Type B pancreatic cell (in vitro differentiated cells): ENCODE data around the gene GBP5. TPM values are rescaled to one million over a fixed set of nuclear protein-coding genes. Genes with fewer than 3 reads are reported as not detected.

Source experiments
- DNase-seq: peaks from one replicate; pipeline ENCODE4 v3.0.0; 2021; ENCODE audit warnings: mixed read lengths; ENCODE audit not compliant: unreplicated experiment; ENCODE audit errors: extremely low spot score
- H3K27ac Mint-ChIP-seq: 2 replicates; pipeline ENCODE4 v1.8.0; 2021; ENCODE audit warnings: mild to moderate bottlenecking, mixed read lengths
- H3K27me3 Mint-ChIP-seq: 2 replicates; pipeline ENCODE4 v1.8.0; 2021; ENCODE audit warnings: mixed read lengths
- H3K36me3 Mint-ChIP-seq: 2 replicates; pipeline ENCODE4 v1.8.0; 2021; ENCODE audit warnings: mixed read lengths
- H3K4me1 Mint-ChIP-seq: one replicate; pipeline ENCODE4 v1.8.0; 2021; ENCODE audit warnings: mixed read lengths; ENCODE audit not compliant: unreplicated experiment
- H3K4me3 Mint-ChIP-seq: 2 replicates; pipeline ENCODE4 v1.8.0; 2021; ENCODE audit warnings: mild to moderate bottlenecking, mixed read lengths
- H3K9me3 Mint-ChIP-seq: 2 replicates; pipeline ENCODE4 v1.8.0; 2021; ENCODE audit warnings: mixed read lengths
- total RNA-seq: library from RNA; stranded (reverse); gene quantifications from 2 replicates; pipeline ENCODE4 v1.2.1, GENCODE V29; 2021; ENCODE audit warnings: low replicate concordance
- TF ChIP-seq, protein P1 (sequence below): fragments of 200-600 bp; sonication (generic); conservative IDR thresholded peaks from 2 replicates; pipeline ENCODE4 v1.5.0; 2021; ENCODE audit warnings: antibody characterized with exemption, mild to moderate bottlenecking

GBP5 gene
- total RNA-seq, 1 donor from 2014 or later = 0.56 TPM

DNA sequence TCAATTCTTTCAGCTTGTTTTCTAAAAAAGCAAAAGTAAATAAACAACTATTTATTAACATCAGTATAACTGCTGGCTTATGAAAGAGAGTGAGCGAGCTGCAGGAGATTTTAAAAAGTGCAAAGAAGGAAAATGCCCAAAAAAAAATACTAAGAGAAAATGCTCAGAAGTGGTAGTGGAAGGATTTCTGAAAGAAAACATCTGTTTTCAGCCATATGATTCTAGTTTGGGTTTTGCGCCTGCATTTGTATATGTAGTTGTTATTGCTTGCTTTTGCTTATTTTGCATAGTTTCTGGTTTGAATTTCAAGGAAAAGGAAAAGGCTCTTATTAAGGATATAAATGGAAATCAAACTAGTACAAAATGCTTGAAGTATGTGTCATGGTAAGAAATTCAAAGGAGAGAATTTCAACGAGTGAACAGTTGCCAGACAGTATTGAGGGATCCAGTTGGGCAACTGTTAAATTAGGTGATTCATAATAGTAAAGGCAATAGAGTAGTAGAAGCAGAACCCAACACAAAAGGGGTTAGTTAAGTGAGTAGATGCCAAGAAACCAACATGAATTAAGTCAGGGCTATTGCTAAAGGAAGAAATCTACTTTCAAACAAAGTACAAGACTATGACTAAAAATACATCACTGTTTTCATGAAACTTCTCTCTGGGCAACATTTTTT lies 1.2 kb downstream of the GBP5 start:
- Mint-ChIP-seq H3K4me1 (peaks cover 7% of the 10 kb centered on the region), H3K27me3 (no peaks in the 10 kb centered on the region), H3K4me3 (no peak overlapping the region), H3K27ac (no peak overlapping the region), H3K9me3 (peaks cover 6% of the 10 kb centered on the region), H3K36me3 (no peaks in the 10 kb centered on the region)
- TF ChIP-seq, protein P1, sequence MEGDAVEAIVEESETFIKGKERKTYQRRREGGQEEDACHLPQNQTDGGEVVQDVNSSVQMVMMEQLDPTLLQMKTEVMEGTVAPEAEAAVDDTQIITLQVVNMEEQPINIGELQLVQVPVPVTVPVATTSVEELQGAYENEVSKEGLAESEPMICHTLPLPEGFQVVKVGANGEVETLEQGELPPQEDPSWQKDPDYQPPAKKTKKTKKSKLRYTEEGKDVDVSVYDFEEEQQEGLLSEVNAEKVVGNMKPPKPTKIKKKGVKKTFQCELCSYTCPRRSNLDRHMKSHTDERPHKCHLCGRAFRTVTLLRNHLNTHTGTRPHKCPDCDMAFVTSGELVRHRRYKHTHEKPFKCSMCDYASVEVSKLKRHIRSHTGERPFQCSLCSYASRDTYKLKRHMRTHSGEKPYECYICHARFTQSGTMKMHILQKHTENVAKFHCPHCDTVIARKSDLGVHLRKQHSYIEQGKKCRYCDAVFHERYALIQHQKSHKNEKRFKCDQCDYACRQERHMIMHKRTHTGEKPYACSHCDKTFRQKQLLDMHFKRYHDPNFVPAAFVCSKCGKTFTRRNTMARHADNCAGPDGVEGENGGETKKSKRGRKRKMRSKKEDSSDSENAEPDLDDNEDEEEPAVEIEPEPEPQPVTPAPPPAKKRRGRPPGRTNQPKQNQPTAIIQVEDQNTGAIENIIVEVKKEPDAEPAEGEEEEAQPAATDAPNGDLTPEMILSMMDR = no peak
- no peak for DNase-seq

DNA sequence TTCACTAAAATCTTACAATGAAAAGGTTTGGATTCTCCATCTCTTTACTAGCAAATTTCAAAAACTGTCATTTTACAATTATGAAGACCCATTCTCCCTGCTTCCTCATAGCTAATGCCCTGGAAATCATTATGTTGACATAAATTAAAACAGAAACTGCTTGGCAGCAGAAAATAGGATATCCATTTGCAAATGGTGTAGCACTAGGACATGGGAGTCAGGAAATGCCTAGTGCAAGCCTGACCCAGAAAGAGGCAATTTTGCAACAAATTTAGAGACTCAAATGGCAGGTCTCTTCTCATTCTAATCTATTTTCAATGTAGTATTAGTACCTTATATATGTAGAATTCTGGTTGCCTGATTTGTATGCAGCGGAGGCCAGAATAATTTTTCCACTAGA lies 2.2 kb downstream of the GBP5 start:
- Mint-ChIP-seq H3K36me3 (no peaks in the 10 kb centered on the region), H3K4me3 (no peak overlapping the region), H3K4me1 (peaks cover 7% of the 10 kb centered on the region), H3K27me3 (no peaks in the 10 kb centered on the region), H3K9me3 (peaks cover 6% of the 10 kb centered on the region), H3K27ac (no peak overlapping the region)
- TF ChIP-seq, protein P1 = no peak
- DNase-seq = no peak

DNA sequence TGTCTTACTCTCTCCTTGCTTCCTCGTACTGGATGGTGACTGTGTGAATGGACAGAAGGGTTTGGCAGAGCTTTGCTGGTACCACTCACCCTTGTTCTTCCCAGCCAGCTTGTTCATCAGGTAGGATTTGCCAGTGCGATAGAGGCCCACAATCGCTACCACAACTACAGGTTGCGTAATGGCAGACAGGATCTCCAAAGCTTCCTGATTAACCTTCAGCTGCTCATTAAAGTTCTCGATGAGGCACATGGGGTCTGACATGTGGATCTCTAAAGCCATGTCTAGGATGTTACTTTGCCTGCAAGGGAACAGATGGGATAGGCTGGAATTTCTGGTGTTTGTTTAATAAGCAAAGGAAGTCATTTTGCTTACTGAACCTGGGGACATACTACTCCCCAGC lies 3.4 kb downstream of the GBP5 start:
- no peak for DNase-seq
- no peak overlapping the region for H3K4me3 Mint-ChIP-seq
- H3K9me3 Mint-ChIP-seq = peaks cover 1% of the 10 kb centered on the region
- H3K27ac Mint-ChIP-seq = no peak overlapping the region
- no peaks in the 10 kb centered on the region for H3K36me3 Mint-ChIP-seq
- TF ChIP-seq, protein P1 = no peak
- no peaks in the 10 kb centered on the region for H3K27me3 Mint-ChIP-seq
- peaks cover 2% of the 10 kb centered on the region for H3K4me1 Mint-ChIP-seq

DNA sequence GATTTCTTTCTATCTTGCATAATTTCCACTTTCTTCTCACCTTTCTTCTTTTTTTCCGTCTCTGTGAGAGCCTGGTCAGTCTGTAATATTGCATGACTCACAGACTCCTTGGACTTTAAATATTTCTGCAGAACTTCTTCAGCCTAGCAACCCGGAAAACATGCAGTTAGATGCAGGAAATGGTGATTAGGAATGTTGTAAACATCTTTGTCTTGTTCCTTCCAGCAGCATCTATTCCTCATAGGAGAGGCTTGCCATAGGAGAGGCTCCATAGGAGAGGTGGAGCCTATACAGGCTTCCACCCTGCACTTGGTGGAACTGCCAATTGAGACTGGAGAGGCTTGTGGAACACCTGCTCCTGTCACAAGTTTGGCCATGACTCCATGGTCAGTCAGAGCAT lies 10.0 kb downstream of the GBP5 start:
- no peak overlapping the region for H3K27ac Mint-ChIP-seq
- H3K36me3 Mint-ChIP-seq = no peaks in the 10 kb centered on the region
- no peak for DNase-seq
- H3K27me3 Mint-ChIP-seq = no peaks in the 10 kb centered on the region
- TF ChIP-seq, protein P1 = no peak
- H3K4me3 Mint-ChIP-seq = no peak overlapping the region
- H3K4me1 Mint-ChIP-seq = peaks cover 32% of the 10 kb centered on the region
- no peaks in the 10 kb centered on the region for H3K9me3 Mint-ChIP-seq

DNA sequence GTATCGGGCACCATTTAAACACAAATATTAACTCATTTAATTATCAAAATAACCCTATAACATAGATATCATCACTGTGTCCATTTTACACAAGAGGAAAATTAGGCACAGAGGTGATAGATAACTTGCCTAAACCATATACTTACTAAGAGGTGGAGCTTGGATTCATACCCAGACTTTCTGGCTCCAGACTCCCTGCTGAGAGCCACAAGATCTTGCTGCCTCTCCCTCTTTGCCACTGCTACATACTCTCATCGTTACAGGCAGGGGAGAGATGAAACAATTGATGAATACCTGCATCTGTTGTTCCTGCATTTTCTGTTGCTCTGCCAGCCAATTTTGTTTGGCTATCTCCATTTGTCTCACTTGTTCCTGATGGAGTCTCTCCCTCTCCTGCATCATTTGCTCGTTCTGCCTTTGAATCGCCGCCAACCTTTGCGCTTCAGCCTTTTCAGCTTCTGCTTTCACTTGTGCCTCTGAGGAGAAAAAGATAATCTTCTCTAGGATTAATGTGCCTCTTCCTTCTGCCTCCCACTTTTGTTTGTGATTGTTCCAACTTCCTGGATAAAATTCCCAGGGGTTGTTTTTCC lies 10.6 kb downstream of the GBP5 start:
- Mint-ChIP-seq H3K27me3 (no peaks in the 10 kb centered on the region), H3K4me1 (peaks cover 32% of the 10 kb centered on the region), H3K9me3 (no peaks in the 10 kb centered on the region), H3K4me3 (no peak overlapping the region), H3K36me3 (no peaks in the 10 kb centered on the region), H3K27ac (peak overlapping the region; percentile 74)
- DNase-seq = no peak
- TF ChIP-seq, protein P1 = no peak
